Measurements from ENCODE around the gene CNMD.
"Not testable (repeated sequence)": the region's sequence is repeated elsewhere in the genome, so short reads cannot be mapped to it uniquely, and the experiment has no call there.

The CNMD gene

GRCh38 chr13:52749419-52749818 lies 9.8 kb upstream of the CNMD start:
- no peak for DNase-seq
- intact Hi-C loops (cut with DNase I) = no loop called here

DNA sequence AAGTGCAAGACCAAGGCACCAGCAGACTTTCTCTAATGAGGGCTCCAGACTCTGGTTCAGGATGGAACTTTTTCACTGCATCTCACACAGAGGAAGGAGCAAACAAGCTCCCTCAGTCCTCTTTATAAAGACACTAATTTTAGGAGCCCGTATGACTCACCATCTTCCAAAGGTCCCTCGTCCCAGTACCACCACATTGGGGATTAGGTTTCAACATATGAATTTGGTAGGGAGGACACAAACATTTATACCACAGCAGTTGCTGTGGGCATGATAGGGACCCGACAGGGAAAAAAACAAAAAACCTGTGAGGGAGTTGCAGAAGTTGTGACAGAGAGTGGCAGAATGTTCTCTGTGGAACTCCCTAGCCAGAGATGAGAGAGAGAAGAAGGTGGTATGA lies 6.5 kb upstream of the CNMD start:
- intact Hi-C loops (cut with DNase I) = no loop called here
- no peak for DNase-seq

GRCh38 chr13:52744842-52745375 lies 5.3 kb upstream of the CNMD start:
- intact Hi-C loops (cut with DNase I) = no loop called here

GRCh38 chr13:52743988-52744387 lies 4.4 kb upstream of the CNMD start:
- peak in 2 of 42 donors; percentile 8 to 18 for DNase-seq
- intact Hi-C loops (cut with DNase I) = no loop called here

More at GRCh38 chr13:52744842-52745375, 5.3 kb upstream of the CNMD start:
- DNase-seq = no peak

DNA sequence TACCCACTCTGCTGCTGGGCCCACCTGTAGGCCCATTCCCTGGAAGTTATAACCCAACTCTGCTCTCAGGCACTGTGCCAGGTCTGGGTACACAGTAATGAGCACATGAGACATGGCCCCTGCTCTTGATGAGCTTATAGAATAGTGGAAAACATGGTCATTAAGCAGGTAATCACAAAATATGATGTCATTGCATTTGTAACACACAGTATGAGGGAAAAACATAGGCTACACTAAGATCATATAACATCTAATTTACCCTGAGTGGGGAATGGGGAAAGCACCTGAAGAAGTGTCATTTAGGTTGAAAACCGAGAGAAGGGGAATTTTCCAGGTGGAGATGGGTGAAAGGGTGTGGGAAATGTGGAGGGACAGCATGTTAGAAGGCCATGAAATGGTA lies 3.9 kb upstream of the CNMD start:
- no peak for DNase-seq
- intact Hi-C loops (cut with DNase I) = no loop called here

- DNase-seq = peak; percentile 20 to 87 (median 74)
- intact Hi-C loops (cut with DNase I) = no loop called here
These were observed 727 bp downstream of the CNMD start for GRCh38 chr13:52738719-52739467.

DNA sequence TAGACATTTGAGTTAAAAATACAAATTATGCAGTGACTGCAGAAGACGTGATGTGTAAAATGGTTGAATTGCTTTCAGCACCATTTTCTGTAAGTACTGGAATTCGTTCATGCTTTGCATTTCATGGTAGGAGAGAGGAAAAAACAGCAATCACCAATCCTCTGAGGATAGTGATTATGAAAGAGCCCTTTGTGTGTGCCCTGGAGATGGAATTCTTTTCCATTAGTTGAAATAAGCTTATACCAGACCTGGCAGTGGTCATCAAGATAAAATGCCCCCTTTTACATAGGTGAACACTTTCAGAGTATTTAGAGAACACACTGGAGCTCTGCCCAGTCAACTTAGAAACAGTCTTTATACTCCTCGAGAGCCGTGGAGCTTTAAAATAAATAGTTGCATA lies 1.7 kb downstream of the CNMD start:
- intact Hi-C loops (cut with DNase I) = no loop called here

GRCh38 chr13:52737451-52737850 lies 2.2 kb downstream of the CNMD start:
- intact Hi-C loops (cut with DNase I) = no loop called here
- DNase-seq = no peak

More for the DNA sequence above, 1.7 kb downstream of the CNMD start:
- DNase-seq = peak in 1 of 42 donors; percentile 6

DNA sequence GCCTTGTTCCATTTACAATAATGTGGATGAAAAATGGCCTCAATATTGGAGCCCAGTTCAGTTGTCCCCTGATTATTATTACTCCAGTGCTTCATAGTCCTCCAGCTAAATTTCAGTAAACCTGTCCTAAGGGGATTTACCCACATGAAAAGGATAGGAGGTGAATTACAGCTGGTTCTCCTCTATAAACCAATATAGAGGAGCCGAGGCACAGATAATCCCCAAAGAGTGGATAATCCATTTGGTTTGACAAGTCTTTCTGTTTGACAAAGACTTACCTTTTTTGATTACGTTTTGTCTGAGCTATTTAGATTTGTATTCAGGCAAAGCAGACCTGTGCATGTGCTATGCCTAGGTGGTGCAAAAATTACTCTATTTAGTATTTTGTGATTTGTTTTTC lies 2.7 kb downstream of the CNMD start:
- intact Hi-C loops (cut with DNase I) = no loop called here
- DNase-seq = no peak

DNA sequence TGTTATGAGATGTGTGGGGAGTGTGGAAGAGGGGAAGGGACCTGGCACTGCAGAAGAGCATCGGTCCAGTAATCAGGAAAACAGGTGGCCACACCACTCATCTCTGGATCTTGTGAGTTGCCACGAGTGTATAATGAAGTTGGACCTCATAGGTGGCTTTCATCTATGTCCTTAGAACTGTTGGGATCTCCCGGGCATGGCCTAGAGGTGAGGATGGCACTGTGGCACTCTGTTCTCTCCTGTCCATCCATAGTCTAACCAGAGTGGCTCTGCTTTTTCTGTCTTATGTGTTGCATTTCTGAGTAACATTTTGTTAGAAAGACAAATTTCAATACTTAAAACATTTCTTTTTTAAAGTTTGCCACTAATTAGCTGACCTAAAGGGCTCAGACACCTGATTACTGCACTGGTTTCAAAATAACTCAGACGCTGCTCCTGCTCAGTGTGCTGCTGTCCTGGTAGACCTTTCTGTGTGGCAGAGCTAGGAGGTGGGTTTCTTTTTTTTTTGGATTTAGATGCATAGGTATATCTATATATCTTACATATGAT lies 5.5 kb downstream of the CNMD start:
- intact Hi-C loops (cut with DNase I) = no loop called here
- no peak for DNase-seq

DNA sequence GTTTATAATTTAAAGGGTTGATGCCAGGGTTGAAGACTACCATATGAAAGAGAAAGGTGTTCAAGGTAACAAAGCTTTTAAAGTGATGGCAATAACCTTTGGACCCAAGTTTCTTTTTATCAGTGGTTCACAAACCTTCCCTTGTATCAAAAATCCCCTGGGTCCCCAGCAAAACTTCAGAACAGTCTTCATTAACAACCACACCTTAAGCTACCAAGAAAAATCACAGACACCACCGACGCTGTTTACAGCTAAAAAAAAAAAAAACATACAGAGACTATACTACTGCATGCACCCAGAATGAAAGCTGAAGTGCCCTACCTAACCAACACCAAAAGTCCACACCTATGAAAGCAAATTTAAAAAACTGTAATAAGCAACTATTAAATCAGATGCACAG lies 13.4 kb downstream of the CNMD start:
- no peak for DNase-seq
- intact Hi-C loops (cut with DNase I) = no loop called here

- no peak for DNase-seq
- intact Hi-C loops (cut with DNase I) = no loop called here
These were observed 14.3 kb downstream of the CNMD start for GRCh38 chr13:52725302-52725701.

- intact Hi-C loops (cut with DNase I) = no loop called here
- no peak for DNase-seq
These were observed 16.4 kb downstream of the CNMD start for GRCh38 chr13:52723181-52723580.

- DNase-seq; intact Hi-C loops (cut with DNase I): not testable (repeated sequence)
These were observed 18.3 kb downstream of the CNMD start for GRCh38 chr13:52721356-52721755.

- DNase-seq; intact Hi-C loops (cut with DNase I): not testable (repeated sequence)
These were observed 18.7 kb downstream of the CNMD start for GRCh38 chr13:52720904-52721303.

GRCh38 chr13:52713894-52714293 lies 25.7 kb downstream of the CNMD start:
- DNase-seq = peak in 28 of 42 donors; percentile 13 to 61 (median 34)

GRCh38 chr13:52712385-52712784 lies 27.2 kb downstream of the CNMD start:
- no peak for DNase-seq

More at GRCh38 chr13:52713894-52714293, 25.7 kb downstream of the CNMD start:
- intact Hi-C loops (cut with DNase I) = no loop called here

GRCh38 chr13:52711286-52711685 lies 28.3 kb downstream of the CNMD start:
- intact Hi-C loops (cut with DNase I) = no loop called here
- no peak for DNase-seq

More at GRCh38 chr13:52712385-52712784, 27.2 kb downstream of the CNMD start:
- intact Hi-C loops (cut with DNase I) = no loop called here

- DNase-seq; intact Hi-C loops (cut with DNase I): not testable (repeated sequence)
These were observed 31.4 kb downstream of the CNMD start for GRCh38 chr13:52708266-52708665.

GRCh38 chr13:52707375-52707774 lies 32.2 kb downstream of the CNMD start:
- intact Hi-C loops (cut with DNase I) = no loop called here
- DNase-seq = no peak

- DNase-seq = no peak
- intact Hi-C loops (cut with DNase I) = no loop called here
These were observed 33.5 kb downstream of the CNMD start for GRCh38 chr13:52706081-52706480.

Data from head of caudate nucleus (tissue), 42 donors.